Right cardiac atrium (tissue), 5 donors: ENCODE data around the gene PSTK. TPM values are rescaled to one million over a fixed set of nuclear protein-coding genes. Genes with fewer than 3 reads are reported as not detected.
A peak's percentile ranks its signal among the peaks of the same experiment; 100 is the strongest.

ENCODE experiments used
- ATAC-seq, 2 donors: fragments of 200-7000 bp; cut with Tn5 transposase; one replicate each; pipeline versions ENCODE4 v1.8.0 to v1.9.1; 2020; ENCODE audit warnings: moderate library complexity in 2 of 2, mild to moderate bottlenecking in 1 of 2
- DNase-seq, 3 donors: peaks; one replicate each; pipeline ENCODE4 v3.0.0-alpha.2; 2020
- H3K27ac ChIP-seq: one replicate; pipeline ENCODE4 v1.5.1; 2013; ENCODE audit warnings: mild to moderate bottlenecking, low read length, control low read depth, moderate library complexity
- H3K27me3 ChIP-seq: one replicate; pipeline ENCODE4 v1.6.1; 2013; ENCODE audit not compliant: control insufficient read depth, insufficient read depth
- H3K4me1 ChIP-seq: one replicate; pipeline ENCODE4 v1.6.1; 2013; ENCODE audit warnings: low read length; ENCODE audit not compliant: control insufficient read depth, insufficient read depth
- H3K4me3 ChIP-seq: one replicate; pipeline ENCODE4 v1.5.1; 2013; ENCODE audit warnings: low read length, control low read depth
- H3K9me3 ChIP-seq: one replicate; pipeline ENCODE4 v1.6.1; 2013; ENCODE audit warnings: low read length; ENCODE audit not compliant: control insufficient read depth
- WGBS: extraction: QIAGEN DNeasy Blood & Tissue Kit; methylation state at CpG from one replicate; pipeline ENCODE4 v1.1.7; 2013; 5-methylcytosine and 5-hydroxymethylcytosine counted together
- intact Hi-C, 4 donors: fragments of 100-400 bp; cut with DNase I; formaldehyde crosslinking; loops; one replicate each; pipeline versions ENCODE4 v1.11.0 to v1.14.0; 2022 to 2023
- polyA plus RNA-seq: library from polyadenylated mRNA; stranded (reverse); fragments of 200-250 nt; gene quantifications from one replicate; pipeline ENCODE4 v1.2.3, GENCODE V29; 2013
- total RNA-seq, 4 donors: library from RNA; stranded (reverse); fragmentation: NEBNext Ultra II Directional; extraction: Animal tissue kit (Norgen Biotek cat#: 25700); gene quantifications; one replicate each; pipeline ENCODE4 v1.2.1, GENCODE V29; 2021
- donor health status: healthy with polysubstance abuse.
- donor health status: DM: no; HTN: yes; CAD: no.
- donor health status: DM: no; HTN: no; CAD: no.
- donor health status: DM: no; HTN: yes; CAD: no; lungs with severe emphysema.
- donor health status: DM: yes; HTN: yes; CAD: no.

PSTK gene
- total and polyA plus RNA-seq, 5 donors: 1.0 to 5.1 (median 4.8) TPM

- DNase-seq: no peak
- ATAC-seq: no peak
- no peaks in the 10 kb centered on the region for H3K4me1 ChIP-seq
- no peak overlapping the region for H3K27ac ChIP-seq
- intact Hi-C loops: no loop called here
- no peak overlapping the region for H3K4me3 ChIP-seq
- WGBS: 73% methylated on average over 3 of the region's 3 CpGs
- no peaks in the 10 kb centered on the region for H3K9me3 ChIP-seq
- H3K27me3 ChIP-seq: no peaks in the 10 kb centered on the region
These were observed 17.8 kb upstream of the PSTK start for GRCh38 chr10:122962405-122962804.

- intact Hi-C loops: no loop called here
- Histone ChIP-seq H3K27ac (no peak overlapping the region), H3K9me3 (no peaks in the 10 kb centered on the region), H3K4me3 (no peak overlapping the region), H3K27me3 (no peaks in the 10 kb centered on the region), H3K4me1 (no peaks in the 10 kb centered on the region)
- no peak for DNase-seq
- no peak for ATAC-seq
These were observed 13.3 kb upstream of the PSTK start for GRCh38 chr10:122966879-122967278.

- Histone ChIP-seq H3K27me3 (no peaks in the 10 kb centered on the region), H3K4me1 (no peaks in the 10 kb centered on the region), H3K27ac (no peak overlapping the region), H3K4me3 (no peak overlapping the region), H3K9me3 (no peaks in the 10 kb centered on the region)
- 70% methylated on average over 3 of the region's 3 CpGs for WGBS
- intact Hi-C loops: no loop called here
- DNase-seq: no peak
- no peak for ATAC-seq
These were observed 11.5 kb upstream of the PSTK start for GRCh38 chr10:122968698-122969097.

- intact Hi-C loops: no loop called here
- no peak for DNase-seq
- WGBS: 52% methylated on average over 5 of the region's 5 CpGs
- no peaks in the 10 kb centered on the region for H3K4me1 ChIP-seq
- no peaks in the 10 kb centered on the region for H3K27me3 ChIP-seq
- no peaks in the 10 kb centered on the region for H3K9me3 ChIP-seq
- no peak for ATAC-seq
- H3K4me3 ChIP-seq: no peak overlapping the region
- H3K27ac ChIP-seq: no peak overlapping the region
These were observed 6.2 kb upstream of the PSTK start for GRCh38 chr10:122974023-122974422.

GRCh38 chr10:122974543-122975064 lies 5.6 kb upstream of the PSTK start:
- DNase-seq: no peak
- Histone ChIP-seq H3K4me1 (no peaks in the 10 kb centered on the region), H3K27me3 (no peaks in the 10 kb centered on the region), H3K27ac (no peak overlapping the region), H3K9me3 (no peaks in the 10 kb centered on the region), H3K4me3 (no peak overlapping the region)
- WGBS: 86% methylated on average over 3 of the region's 3 CpGs
- ATAC-seq: no peak
- intact Hi-C loops: no loop called here

GRCh38 chr10:122981066-122981464 lies 864 bp downstream of the PSTK start:
- ATAC-seq: no peak
- H3K4me1 ChIP-seq: no peaks in the 10 kb centered on the region
- WGBS: 20% methylated on average over 4 of the region's 4 CpGs
- intact Hi-C loops: no loop called here
- no peaks in the 10 kb centered on the region for H3K9me3 ChIP-seq
- H3K4me3 ChIP-seq: peak overlapping the region; percentile 44
- no peak overlapping the region for H3K27ac ChIP-seq
- H3K27me3 ChIP-seq: no peaks in the 10 kb centered on the region
- DNase-seq: no peak

- no peak overlapping the region for H3K4me3 ChIP-seq
- ATAC-seq: no peak
- H3K9me3 ChIP-seq: no peaks in the 10 kb centered on the region
- no peak overlapping the region for H3K27ac ChIP-seq
- H3K27me3 ChIP-seq: no peaks in the 10 kb centered on the region
- 96% methylated on average over 6 of the region's 6 CpGs for WGBS
- intact Hi-C loops: no loop called here
- H3K4me1 ChIP-seq: no peaks in the 10 kb centered on the region
- DNase-seq: no peak
These were observed 3.7 kb downstream of the PSTK start for GRCh38 chr10:122983898-122984297.

GRCh38 chr10:122984708-122985107 lies 4.5 kb downstream of the PSTK start:
- ATAC-seq (no peak), DNase-seq (no peak)
- no peak overlapping the region for H3K27ac ChIP-seq
- no peaks in the 10 kb centered on the region for H3K4me1 ChIP-seq
- no peaks in the 10 kb centered on the region for H3K9me3 ChIP-seq
- 99% methylated on average over 2 of the region's 2 CpGs for WGBS
- H3K27me3 ChIP-seq: no peaks in the 10 kb centered on the region
- intact Hi-C loops: no loop called here
- H3K4me3 ChIP-seq: no peak overlapping the region

GRCh38 chr10:122986335-122986734 lies 6.1 kb downstream of the PSTK start:
- no peak for ATAC-seq
- H3K9me3 ChIP-seq: no peaks in the 10 kb centered on the region
- no peak overlapping the region for H3K27ac ChIP-seq
- H3K4me3 ChIP-seq: no peak overlapping the region
- DNase-seq: no peak
- WGBS: 81% methylated on average over 6 of the region's 6 CpGs
- intact Hi-C loops: no loop called here
- no peaks in the 10 kb centered on the region for H3K27me3 ChIP-seq
- no peaks in the 10 kb centered on the region for H3K4me1 ChIP-seq

GRCh38 chr10:122988501-122988900 lies 8.3 kb downstream of the PSTK start:
- DNase-seq: no peak
- Histone ChIP-seq H3K9me3 (no peaks in the 10 kb centered on the region), H3K27ac (no peak overlapping the region), H3K4me1 (no peaks in the 10 kb centered on the region), H3K27me3 (no peaks in the 10 kb centered on the region), H3K4me3 (no peak overlapping the region)
- intact Hi-C loops: no loop called here
- 59% methylated on average over 2 of the region's 2 CpGs for WGBS
- ATAC-seq: no peak

- ATAC-seq (no peak), DNase-seq (no peak)
- WGBS: 69% methylated on average over 5 of the region's 5 CpGs
- H3K9me3 ChIP-seq: no peaks in the 10 kb centered on the region
- no peaks in the 10 kb centered on the region for H3K4me1 ChIP-seq
- H3K4me3 ChIP-seq: no peak overlapping the region
- H3K27me3 ChIP-seq: no peaks in the 10 kb centered on the region
- no peak overlapping the region for H3K27ac ChIP-seq
- intact Hi-C loops: no loop called here
These were observed 10.1 kb downstream of the PSTK start for GRCh38 chr10:122990278-122990677.

- DNase-seq (no peak), ATAC-seq (no peak)
- intact Hi-C loops: no loop called here
- 80% methylated on average over 1 of the region's 1 CpG for WGBS
- Histone ChIP-seq H3K4me3 (no peak overlapping the region), H3K27me3 (no peaks in the 10 kb centered on the region), H3K27ac (no peak overlapping the region), H3K4me1 (no peaks in the 10 kb centered on the region), H3K9me3 (no peaks in the 10 kb centered on the region)
These were observed 11.9 kb downstream of the PSTK start for GRCh38 chr10:122992031-122992585.
